GF-D8 (cell line): ENCODE measurements around the gene ULK4.

Experiments
- DNase-seq: peaks from one replicate; lab custom pipeline; 2025; lab: John Stamatoyannopoulos, UW

ULK4 gene

DNA sequence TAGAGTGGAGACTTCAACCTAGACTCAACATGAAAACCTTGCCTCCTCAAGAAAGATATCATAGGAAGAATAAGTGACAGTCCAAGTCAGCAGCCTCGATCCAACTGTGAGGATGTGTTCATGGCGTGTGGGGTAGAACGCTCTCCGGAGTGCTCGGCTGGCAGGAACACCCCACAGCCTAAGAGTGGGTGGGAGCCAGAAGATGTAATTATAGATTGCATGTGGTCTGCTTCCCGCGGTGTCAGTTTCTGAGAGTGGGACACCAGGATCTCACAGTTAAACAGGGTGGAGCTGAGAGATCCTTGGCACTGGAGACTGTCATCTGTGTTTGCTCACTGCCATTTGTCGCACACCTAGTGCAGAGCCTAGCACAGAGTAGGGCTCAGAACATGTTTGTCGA is 604.6 kb downstream of the ULK4 start:
- DNase-seq: no peak

GRCh38 chr3:41356775-41357174 is 605.1 kb downstream of the ULK4 start:
- no peak for DNase-seq

GRCh38 chr3:41352510-41352909 is 609.4 kb downstream of the ULK4 start:
- DNase-seq: no peak

DNA sequence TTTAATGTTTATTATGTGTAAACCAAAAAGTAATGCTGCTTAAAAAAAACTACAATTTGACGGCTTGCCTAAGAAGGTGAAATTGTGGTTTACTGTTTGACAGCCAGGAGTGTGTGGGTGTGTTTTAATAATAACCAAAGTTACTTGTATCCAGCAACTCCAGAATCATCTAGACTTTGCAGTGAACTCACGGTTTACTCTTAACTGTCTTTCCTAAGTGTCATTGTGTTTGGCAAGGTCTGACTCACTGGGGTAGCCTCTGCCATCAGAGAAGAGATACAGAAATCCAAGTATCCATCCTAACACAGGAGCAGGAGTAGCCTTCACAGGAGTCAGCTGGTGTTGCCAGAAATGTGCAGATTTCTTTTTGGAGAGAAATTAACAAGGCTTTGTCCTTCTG is 611.5 kb downstream of the ULK4 start:
- DNase-seq: no peak

DNA sequence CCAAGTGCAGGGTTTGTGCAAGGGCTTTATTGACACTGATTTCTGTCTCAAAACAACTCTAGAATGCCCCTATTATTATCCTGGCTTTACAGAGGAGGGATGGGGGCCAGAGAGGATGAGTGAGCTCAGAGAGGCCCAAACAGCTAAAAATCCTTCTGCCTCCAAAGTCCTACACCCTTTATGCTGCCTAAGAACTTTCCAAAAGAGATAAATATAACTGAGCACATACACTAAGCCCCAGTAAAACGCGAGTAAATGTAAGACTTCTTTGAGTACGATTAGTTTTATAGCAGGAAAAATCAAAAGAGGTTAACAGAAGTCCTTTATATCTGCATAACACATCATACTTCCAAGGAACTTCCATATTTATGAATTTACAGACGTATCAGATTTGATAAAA is 613.5 kb downstream of the ULK4 start:
- DNase-seq: no peak

GRCh38 chr3:41346698-41347270 is 615.1 kb downstream of the ULK4 start:
- no peak for DNase-seq

GRCh38 chr3:41345788-41346187 is 616.1 kb downstream of the ULK4 start:
- DNase-seq: no peak

- DNase-seq: no peak
Observed at GRCh38 chr3:41339758-41340157, 622.1 kb downstream of the ULK4 start.

DNA sequence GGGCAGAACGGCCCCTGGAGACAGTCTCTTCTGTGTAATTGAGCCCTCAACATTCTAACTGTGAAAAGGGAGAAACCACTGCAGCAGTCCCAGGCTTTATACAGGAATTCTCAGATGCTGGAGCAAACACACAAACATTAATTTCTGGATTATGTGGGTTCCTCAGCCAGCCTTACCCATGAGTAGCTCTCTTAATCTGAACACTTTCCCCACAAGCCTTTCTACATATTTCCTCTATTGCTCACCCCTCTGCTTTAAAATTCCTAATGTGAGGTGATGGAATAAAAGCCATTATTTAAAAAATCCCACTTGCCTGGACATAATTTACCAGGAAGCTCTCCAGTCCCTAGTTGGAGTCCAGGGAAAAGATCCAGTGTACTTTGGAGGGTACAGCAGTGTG is 623.6 kb downstream of the ULK4 start:
- no peak for DNase-seq

GRCh38 chr3:41334426-41334825 is 627.5 kb downstream of the ULK4 start:
- no peak for DNase-seq

- DNase-seq: no peak
Observed at GRCh38 chr3:41331041-41331440, 630.9 kb downstream of the ULK4 start.

DNA sequence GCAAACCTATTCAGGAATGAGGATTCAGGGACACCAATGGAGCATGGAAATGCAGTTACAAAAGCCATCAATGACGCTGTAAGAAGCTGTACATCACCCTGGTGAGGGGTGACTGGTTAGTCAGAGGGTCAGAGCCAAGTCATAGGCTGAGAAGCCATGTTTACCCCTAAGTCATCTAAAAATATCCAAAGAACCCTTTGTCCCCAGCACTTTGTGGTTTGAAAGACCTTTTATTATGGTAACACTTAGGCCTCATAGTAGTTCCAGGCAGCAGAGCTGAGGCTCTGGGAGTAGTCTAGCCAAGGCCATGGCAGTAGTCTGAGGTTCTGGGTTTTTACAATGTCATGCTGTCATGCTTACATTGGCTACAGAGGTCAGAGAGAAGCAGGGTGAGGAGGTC is 631.4 kb downstream of the ULK4 start:
- DNase-seq: no peak

DNA sequence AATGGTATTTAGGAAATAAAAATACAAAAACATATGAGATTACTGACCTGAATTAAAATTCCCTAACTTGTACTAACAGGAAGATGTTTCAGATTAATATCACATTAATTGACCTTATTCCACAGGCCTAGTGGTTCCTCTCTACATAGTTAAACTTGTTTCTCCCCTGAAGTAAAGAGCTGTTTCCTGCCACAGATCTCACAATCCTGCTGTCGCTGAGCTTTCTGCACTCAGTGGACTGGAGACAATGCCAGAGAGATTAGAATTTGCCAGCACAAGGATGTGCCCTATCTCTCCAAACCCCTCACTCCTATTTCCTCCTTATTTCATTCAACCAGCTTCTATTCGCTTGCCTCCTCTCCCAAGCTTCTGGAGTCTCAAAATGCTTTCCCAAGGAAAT is 632.0 kb downstream of the ULK4 start:
- no peak for DNase-seq

- DNase-seq: no peak
Observed at GRCh38 chr3:41328926-41329325, 633.0 kb downstream of the ULK4 start.

DNA sequence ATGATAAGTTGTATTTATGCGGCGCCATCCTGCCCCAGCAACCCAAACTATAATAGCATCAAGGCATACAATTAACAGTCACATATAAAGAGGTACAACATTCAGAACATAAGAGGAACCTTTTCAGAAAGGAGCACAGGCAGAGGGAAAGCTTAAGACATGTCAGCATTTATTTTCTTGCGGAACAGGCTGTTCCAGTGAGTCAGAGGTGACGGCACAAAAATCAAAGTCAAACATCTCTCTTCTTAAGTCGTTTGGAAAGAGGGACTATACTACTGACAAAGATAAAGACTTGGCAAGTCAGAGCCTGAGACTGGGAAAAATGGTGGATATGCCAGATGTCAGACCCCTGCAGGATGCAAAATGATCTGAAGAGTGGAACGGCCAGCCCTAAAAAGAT is 634.2 kb downstream of the ULK4 start:
- no peak for DNase-seq

DNA sequence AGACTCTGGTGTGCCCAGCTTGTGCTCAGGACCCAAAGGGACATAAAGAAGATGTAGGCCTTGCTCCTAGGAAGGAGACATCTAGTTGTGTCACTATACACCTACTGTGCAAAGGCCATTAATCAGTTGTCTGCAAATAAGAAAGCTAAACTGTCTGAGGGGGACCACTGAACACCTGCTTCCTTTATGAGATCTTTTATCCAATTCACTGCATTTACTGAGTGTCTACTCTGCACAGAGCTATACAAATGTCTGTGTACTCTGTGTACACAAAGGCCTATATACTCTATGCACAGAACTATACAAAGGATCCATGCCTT is 637.8 kb downstream of the ULK4 start:
- no peak for DNase-seq

GRCh38 chr3:41323467-41324155 is 638.3 kb downstream of the ULK4 start:
- DNase-seq: no peak

DNA sequence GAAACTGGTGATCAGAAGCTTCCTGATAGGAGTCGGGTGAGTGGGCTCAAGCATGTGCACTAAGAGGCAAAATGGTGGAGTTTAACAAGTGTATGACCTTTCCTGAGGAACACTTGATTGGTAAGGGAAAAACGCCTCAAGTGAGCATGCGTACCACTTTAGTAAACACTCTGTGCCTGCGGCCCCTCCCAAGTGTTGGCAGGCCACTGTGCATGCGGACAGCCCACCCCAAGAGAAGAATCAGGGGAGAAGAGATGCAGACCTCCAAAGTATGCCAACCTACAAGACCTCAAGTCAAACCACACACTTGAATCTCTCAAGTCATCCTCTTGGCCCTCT is 640.3 kb downstream of the ULK4 start:
- no peak for DNase-seq

- no peak for DNase-seq
Observed at GRCh38 chr3:41320953-41321641, 640.8 kb downstream of the ULK4 start.

GRCh38 chr3:41318520-41318919 is 643.4 kb downstream of the ULK4 start:
- no peak for DNase-seq

DNA sequence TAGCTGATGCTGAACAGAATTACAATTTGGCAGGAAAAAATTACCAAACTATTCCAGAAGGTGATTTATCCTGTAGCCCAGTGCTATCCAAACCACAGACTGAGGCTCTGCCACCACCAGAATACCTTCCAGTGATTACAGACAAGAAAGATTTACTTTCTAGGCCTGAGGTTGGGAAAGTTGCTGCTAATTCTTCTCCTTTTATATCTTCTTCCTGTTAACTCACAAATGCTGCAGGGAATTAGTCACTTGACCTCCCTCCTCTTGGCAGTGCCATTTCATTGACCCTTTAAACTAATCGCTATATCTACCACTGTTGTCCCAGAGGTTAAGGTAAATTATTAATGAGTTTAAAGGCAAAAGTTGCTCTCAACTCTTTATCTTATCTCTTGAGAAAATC is 644.2 kb downstream of the ULK4 start:
- DNase-seq: no peak

DNA sequence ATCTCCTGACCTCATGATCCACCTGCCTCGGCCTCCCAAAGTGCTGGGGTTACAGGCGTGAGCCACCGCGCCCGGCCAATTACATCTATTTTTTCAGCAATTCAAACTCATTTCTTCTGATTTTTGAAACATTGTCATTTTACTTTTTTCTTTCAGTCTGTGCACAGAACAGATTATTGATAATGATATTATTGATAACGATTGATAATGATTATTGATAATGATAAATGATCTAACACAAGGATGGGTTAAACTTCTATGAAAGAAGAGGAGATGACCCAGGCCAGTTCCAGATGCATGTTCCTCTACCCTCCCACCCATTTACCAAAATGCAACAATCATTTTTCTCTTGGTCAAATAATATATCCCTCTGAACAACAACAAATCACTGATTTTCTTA is 644.6 kb downstream of the ULK4 start:
- no peak for DNase-seq

GRCh38 chr3:41315126-41315525 is 646.8 kb downstream of the ULK4 start:
- DNase-seq: no peak

GRCh38 chr3:41308119-41308518 is 653.8 kb downstream of the ULK4 start:
- no peak for DNase-seq
